HT-29 (cell line): ENCODE measurements around the gene ADAMTS13. TPM values are rescaled to one million over a fixed set of nuclear protein-coding genes. Genes with fewer than 3 reads are reported as not detected.
"Not testable (repeated sequence)": the region's sequence is repeated elsewhere in the genome, so short reads cannot be mapped to it uniquely, and the experiment has no call there.

Experiments
- DNase-seq: peaks from one replicate; pipeline ENCODE4 v3.0.0-alpha.2; 2015; ENCODE audit warnings: low spot score
- total RNA-seq: library from RNA; depleted of rRNA; stranded (reverse); fragments of >200 nt; shearing (Covaris generic); gene quantifications from 2 replicates; pipeline ENCODE4 v1.2.3, GENCODE V29; 2014

Gene ADAMTS13
- total RNA-seq, 1 experiment from 2014 or later: 1.0 TPM

DNA sequence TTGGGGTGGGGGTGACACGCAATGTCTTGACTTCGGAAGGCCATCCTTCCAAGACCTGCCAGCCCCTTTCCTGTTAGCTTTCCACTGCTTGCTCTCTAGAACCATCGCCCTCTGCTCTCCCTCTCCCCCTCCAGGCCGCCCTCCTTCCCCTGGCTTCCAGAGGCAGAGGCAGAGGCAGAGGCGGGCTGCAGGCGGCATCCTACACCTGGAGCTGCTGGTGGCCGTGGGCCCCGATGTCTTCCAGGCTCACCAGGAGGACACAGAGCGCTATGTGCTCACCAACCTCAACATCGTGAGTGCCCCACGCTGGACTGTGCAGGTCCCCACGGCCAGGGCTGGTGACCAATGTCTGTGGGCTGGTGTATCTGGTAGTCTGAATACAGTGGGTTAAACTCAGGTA lies 2.0 kb downstream of the ADAMTS13 start:
- DNase-seq: no peak

DNA sequence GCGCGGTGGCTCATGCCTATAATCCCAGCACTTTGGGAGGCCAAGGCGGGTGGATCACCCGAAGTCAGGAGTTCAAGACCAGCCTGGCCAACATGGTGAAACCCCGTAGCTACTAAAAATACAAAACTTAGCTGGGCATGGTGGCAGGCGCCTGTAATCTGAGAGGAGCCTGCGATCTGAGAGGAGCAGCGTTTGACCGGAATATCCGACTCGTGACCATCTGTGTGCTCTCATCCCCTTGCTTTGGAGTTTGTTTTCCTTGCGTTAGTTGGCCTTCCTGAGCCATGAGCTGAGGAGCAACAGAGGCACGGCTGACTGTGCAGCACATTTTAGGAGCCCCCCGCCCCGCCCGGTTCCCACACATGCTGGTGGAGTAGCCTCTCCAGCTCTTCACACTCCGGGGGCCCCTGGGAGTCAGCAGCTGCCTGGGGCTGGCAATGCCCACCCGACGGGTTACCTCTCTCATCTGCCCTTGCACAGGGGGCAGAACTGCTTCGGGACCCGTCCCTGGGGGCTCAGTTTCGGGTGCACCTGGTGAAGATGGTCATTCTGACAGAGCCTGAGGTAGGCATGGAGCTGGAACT lies 3.0 kb downstream of the ADAMTS13 start:
- no peak for DNase-seq

DNA sequence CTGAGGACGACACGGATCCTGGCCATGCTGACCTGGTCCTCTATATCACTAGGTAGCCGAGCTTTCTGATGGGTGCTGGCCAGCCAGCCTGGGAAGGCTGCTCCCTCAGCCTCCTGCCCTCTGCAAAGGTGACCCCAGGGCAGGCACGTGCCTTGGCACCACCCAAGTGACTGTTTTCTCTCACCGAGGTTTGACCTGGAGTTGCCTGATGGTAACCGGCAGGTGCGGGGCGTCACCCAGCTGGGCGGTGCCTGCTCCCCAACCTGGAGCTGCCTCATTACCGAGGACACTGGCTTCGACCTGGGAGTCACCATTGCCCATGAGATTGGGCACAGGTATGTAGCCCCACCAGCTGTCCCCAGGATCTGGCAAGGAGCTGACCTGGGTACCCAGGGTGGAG lies 3.8 kb downstream of the ADAMTS13 start:
- DNase-seq: no peak

DNA sequence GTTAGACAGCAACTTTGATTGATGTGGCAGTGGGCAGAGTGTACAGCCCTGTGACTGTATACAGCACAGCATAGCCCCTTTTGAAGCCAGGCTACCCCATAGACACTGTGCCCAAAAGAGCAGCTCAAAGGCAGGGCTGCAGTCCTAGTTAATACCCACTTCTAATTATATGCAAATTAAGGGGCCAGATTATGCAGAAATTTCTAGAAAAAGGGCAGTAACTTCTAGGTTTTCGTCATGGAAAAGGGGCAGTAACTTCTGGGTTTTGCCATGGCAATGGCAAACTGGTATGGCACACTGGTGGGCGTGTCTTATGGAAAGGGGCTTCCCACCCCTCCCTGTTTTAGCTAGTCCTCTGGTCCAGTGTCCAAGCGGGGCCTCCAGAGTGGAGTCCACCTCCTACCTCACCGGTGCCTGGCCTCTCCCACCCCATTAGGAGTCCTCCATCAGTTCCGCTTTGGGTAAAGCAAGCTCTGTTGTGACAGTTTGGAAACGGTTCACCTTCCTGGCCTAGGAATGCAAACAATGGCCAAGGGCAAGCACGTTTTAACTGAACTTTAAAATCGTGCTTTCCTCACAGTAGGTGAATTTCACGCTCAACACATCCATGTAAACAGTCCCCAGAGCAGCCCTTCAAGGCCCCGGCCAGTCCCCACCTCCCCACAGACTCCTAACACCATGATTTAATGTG lies 5.6 kb downstream of the ADAMTS13 start:
- DNase-seq: no peak

DNA sequence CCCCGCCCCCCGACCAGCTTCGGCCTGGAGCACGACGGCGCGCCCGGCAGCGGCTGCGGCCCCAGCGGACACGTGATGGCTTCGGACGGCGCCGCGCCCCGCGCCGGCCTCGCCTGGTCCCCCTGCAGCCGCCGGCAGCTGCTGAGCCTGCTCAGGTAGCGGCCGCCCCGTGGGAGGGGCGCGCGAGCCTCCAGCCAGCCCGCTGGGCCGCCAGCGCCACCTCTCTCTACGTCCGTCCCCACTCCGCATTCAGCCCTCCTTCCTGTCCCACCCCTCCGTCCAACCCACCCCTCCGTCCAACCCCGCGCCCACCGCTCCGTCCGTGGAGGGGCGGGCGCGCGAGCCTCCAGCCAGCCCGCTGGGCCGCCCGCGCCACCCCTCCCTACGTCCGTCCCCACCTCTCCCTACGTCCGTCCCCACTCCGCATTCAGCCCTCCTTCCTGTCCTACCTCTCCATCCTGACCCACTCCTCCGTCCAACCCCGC lies 6.5 kb downstream of the ADAMTS13 start:
- DNase-seq: no peak

DNA sequence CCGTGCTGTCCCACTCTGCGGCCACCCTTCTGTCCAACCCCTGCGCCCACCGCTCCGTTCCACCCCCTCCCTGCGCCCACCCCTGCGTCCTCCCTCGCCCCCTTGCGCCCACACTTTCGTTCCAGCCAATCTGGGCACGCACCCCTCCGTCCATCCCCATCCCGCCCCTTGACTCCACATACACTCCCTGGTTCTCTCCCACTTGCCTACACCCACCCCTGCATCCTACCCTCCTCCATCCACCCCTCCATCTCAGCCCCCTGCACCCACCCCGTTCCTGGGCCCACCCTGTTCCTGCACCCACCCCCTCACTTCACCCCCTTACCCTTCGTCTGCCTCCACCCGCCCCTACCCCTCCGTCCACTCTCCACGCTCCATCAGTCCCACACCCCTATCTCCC lies 7.0 kb downstream of the ADAMTS13 start:
- DNase-seq: no peak

DNA sequence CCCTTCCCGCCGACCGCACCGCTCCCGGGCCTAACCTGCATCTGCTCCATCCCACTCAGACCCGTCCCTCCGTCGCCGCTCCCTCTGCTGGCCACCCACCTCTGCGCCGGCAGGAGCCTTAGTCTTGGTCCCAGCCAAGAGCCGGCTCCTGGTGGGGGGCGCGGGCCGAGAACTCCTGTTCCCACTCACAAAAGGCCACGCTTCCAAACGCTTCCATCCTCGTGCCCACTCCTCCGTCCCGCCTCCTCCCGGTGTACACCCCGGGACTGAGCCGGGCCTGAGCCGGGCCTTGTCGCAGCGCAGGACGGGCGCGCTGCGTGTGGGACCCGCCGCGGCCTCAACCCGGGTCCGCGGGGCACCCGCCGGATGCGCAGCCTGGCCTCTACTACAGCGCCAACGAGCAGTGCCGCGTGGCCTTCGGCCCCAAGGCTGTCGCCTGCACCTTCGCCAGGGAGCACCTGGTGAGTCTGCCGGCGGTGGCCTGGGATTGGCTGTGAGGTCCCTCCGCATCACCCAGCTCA lies 7.5 kb downstream of the ADAMTS13 start:
- DNase-seq: no peak

DNA sequence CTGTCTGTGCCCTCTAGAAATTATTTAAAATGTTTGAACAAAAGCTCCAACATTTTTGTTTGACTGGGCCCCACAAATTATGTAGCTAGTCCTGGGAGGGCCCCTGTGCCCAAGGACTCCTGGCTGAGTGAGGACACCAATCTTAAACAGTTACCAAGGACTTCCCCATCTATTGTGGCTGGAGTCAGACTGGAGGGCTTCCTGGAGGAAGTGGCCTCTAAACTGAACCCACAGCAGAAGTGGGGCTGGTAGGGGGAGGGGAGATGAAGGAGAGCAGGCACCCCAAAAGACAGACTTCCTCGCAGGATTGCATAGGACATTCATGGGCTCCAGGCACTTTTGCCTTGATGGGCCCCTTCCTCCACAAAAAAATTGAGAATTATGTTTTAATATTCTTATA lies 8.1 kb downstream of the ADAMTS13 start:
- no peak for DNase-seq

DNA sequence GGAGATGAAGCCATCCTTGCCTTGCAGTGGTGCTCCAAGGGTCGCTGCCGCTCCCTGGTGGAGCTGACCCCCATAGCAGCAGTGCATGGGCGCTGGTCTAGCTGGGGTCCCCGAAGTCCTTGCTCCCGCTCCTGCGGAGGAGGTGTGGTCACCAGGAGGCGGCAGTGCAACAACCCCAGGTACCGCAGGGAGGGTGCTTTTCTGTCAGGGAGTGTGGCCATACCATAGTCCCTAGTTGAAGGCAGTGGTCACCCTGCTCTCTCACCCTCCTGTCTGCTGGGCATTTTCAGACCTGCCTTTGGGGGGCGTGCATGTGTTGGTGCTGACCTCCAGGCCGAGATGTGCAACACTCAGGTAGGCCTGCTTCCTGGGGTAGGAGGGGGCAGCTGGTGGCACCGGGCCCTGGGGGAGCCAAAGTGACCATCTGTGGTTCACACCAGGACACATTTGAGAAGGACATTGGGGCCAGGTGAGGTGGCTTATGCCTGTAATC lies 11.2 kb downstream of the ADAMTS13 start:
- no peak for DNase-seq

DNA sequence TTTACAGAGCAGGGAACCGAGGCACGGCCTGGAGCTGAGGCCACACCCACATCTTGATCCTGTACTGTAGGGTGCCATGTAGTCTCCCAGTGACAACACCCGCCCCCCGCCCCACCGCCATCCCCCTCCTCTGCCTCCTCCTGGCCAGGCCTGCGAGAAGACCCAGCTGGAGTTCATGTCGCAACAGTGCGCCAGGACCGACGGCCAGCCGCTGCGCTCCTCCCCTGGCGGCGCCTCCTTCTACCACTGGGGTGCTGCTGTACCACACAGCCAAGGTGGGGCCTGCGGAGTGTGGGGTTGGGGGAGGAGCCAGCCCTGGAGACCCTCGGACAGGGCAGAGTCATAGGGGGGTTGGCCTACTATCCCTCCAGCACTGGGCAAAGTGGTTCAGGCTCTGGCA lies 14.5 kb downstream of the ADAMTS13 start:
- DNase-seq: no peak

DNA sequence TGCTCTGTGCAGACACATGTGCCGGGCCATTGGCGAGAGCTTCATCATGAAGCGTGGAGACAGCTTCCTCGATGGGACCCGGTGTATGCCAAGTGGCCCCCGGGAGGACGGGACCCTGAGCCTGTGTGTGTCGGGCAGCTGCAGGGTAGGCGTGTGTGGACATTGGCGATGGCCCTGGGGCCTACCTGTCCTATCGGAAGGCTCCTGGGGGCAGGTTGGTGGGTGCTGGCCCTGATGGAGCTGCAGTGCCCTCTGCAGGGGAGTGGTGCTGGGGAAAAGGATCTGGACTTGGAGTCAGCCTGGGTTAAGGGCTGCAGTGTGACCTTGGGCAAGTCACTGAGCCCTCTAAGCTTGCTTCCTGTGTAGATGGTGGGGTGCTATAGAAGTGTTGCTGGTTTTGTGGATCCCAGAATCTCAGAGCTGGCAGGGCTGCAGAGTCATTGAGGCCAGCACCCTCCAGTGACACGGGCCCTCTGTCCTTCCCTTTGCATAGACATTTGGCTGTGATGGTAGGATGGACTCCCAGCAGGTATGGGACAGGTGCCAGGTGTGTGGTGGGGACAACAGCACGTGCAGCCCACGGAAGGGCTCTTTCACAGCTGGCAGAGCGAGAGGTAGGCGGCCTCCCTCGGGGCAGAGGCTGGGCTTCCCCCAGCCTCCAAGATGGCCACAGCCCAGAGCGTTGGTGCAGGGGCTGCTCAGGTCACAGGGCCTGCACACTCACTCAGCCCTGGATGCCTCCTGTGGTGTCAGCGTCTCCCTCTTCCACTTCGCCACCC lies 15.8 kb downstream of the ADAMTS13 start:
- DNase-seq: peak; percentile 61

DNA sequence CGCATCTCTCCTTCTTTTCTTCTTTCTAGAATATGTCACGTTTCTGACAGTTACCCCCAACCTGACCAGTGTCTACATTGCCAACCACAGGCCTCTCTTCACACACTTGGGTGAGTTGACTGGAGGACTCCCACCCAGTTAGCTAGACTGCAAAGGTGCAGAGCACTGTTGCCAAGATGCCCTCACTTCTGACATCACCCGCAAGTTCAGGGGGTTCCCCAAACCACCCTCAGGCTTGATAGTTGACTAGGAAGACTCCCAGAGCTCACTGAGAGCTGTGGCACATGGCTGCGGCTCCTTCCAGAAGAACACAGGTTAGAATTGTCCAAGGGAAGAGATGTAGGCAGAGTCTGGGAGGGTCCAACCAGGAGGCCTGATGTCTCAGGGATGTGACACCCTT lies 17.2 kb downstream of the ADAMTS13 start:
- no peak for DNase-seq

DNA sequence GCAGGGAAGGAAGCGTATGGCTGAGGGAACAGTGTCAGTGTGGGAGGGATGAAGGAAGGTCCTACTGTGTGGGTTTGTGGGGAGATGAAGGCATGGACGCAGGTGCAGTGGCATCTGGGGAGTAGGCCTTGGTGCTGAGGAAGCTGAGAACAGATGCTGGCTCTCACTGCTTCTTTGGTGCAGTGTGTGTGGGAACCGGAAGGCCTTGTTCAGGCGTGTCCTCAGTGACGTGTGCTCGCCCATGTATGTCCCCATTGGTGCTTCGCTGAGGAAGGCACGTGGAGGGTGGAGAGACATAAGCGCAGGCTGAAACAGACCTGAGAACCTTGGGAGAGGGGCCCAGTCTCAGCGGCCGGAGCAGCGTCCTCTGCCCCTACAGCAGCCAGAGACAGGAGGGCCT lies 18.7 kb downstream of the ADAMTS13 start:
- DNase-seq: no peak

DNA sequence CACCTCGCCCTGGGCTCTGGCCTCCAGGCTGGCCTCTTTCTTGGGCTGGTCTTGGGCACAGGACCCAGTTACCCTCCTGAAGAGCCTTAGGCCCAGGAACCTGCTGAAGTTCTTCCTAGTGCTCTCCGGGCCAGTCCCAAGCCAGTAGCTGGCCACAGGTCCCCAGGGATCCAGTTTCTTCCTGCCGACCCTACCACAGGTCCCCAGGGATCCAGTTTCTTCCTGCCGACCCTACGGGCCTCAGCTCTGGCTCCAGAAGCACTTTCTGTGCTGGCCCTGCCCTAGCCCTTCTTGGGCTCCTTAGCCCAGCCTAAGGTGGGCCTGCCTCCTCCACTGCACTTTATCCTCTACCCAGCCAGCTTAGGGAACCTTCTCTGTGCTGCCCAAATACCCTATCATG lies 19.4 kb downstream of the ADAMTS13 start:
- no peak for DNase-seq

DNA sequence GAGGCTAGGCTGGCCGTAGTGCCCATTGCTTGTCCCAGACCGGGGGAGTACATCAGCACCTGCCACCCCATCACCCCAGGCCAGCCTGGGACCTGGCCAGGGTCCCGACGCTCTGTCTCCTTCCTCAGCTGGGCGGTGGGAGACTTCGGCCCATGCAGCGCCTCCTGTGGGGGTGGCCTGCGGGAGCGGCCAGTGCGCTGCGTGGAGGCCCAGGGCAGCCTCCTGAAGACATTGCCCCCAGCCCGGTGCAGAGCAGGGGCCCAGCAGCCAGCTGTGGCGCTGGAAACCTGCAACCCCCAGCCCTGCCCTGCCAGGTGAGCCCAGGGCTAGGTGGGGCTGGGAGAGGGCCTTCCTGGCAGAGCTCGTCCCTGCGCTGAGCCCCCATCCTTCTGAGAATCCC lies 21.1 kb downstream of the ADAMTS13 start:
- no peak for DNase-seq

DNA sequence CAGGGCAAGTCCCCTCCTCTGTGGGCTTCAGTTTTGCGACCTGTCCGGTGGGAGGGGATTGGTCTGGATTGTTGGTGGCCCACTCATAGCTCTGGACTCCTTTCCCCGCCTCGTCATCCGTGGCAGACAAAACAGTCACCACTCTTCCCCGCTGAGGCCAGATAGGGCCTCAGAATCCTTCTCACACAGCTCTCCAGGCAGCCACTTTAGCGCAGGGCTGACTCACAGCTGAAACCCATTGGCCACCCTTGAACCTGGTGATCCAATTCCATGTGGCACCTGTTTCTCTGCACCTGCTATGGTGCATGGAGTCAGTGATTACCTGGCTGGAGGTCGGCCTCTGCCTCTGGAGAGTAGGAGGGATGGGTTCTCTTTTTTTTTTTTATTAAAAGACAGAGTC lies 21.8 kb downstream of the ADAMTS13 start:
- DNase-seq: no peak

DNA sequence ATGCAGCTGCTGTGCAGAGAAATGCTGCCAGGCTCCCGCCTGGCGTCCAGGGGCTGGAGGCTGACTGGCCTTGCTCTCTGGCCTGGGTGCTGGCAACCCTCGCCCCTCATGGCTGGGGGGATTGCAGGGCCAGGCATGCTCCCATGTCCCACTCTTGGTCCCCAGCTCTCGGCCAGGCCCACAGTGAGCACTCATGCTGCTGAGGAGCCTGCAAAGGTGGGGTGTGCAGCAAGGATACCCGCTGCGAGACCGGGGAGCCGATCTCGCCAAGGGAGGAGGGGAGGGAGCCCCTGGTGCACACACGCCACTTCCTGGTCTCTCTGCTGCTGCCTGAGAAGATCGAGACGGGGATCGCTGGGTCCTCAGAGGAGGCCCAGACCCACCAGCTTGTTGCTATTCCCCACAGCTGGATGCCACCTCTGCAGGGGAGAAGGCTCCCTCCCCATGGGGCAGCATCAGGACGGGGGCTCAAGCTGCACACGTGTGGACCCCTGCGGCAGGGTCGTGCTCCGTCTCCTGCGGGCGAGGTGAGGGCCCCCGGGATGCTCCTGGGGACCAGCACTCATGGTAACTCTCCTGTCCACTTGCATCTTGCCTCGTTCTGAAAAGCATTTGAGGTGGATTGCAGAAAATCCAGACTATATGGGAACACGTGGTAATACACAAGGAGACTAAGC lies 23.3 kb downstream of the ADAMTS13 start:
- no peak for DNase-seq

DNA sequence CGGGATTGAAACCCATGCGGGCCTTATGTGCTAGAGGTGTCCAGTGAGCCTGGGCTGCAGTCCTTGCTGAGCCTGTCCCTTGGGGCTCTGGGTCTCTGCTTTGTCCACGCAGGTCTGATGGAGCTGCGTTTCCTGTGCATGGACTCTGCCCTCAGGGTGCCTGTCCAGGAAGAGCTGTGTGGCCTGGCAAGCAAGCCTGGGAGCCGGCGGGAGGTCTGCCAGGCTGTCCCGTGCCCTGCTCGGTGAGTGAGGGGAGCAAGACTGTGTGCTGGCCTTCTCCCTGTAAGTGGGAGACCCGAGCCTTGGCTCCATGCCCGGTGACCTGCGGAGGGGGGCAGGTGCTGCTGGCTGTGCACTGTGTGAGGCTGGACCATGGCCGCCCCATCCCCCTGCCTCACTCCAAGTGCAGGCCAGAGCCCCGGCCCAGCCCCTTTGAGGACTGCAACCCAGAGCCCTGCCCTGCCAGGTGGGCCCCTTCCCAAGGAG lies 26.4 kb downstream of the ADAMTS13 start:
- DNase-seq: no peak

DNA sequence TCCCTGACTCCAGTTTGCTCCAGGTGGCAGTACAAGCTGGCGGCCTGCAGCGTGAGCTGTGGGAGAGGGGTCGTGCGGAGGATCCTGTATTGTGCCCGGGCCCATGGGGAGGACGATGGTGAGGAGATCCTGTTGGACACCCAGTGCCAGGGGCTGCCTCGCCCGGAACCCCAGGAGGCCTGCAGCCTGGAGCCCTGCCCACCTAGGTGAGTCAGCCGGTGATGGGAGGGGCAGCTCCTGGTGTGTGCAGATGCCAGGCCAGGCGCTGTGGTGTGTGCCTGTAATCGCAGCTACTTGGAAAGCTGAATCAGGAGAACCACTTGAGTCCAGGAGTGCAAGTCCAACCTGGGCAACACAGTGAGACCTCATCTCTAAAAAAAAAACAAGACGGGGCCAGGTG lies 27.6 kb downstream of the ADAMTS13 start:
- DNase-seq: peak; percentile 77

DNA sequence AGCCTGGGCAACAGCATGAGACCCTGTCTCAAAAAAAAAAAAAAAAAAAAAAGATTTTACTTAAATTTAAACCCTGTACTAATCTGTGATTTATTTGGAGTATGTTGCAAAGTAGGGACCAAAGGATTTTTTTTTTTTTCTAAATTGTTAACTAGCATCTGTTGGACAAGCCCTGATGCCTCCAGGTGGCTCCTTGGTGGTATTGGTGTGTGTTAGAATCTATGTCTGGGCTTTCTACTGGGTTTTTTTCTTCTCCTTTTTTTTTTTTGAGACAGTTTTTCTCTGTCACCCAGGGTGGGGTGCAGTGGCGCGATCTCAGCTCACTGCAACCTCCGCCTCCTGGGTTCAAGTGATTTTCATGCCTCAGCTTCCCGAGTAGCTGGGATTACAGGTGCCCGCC lies 29.7 kb downstream of the ADAMTS13 start:
- DNase-seq: not testable (repeated sequence)

DNA sequence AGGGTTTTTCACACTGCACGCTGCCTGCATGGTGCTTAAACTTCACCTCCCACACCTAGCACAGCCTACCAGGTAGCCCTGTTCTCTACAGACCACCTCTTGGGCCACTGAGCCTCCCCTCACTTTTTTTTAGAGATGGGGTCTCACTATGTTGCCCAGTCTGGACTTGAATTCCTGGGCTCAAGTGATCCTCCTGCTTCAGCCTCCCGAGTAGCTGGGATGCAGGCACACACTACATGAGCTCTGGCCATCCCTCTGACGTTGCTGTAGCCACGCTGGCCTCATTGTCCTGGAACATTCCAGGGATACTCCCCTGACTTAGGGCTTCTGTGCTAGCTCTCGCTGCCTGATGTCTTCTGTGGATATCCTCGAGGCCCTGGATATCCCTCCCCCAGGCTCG lies 30.4 kb downstream of the ADAMTS13 start:
- DNase-seq: no peak

DNA sequence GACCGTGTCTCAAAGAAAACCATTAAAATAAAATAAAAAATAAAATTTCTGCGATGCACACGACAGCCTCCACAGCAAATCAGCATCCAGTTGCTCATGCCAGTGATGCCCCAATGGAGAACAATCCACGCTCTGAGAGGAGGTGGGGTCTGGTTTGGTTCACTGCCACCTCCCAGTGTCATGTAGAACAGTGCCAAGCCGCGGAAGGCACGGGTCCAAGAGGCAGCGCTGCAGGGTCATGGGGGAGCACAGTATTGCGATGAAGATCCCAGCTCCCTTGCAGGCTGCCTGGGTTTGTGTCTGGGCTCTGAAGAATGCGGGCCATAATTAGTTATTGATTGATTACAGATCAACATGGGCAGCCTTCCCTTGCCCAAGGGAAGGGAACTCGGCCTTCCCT lies 31.5 kb downstream of the ADAMTS13 start:
- no peak for DNase-seq
